SIG-M5 treated with dmso at 0.1 percent for 504 hours (cell line): ENCODE data around the gene AGTR1.
A peak's percentile ranks its signal among the peaks of the same experiment; 100 is the strongest.
"Not testable (repeated sequence)": the region's sequence is repeated elsewhere in the genome, so short reads cannot be mapped to it uniquely, and the experiment has no call there.

Experiments
- DNase-seq: peaks from one replicate; lab custom pipeline; 2025; ENCODE audit not compliant: unreplicated experiment; lab: John Stamatoyannopoulos, UW

AGTR1 gene

GRCh38 chr3:148757238-148758215 lies 59.8 kb downstream of the AGTR1 start:
- DNase-seq = peak; percentile 92

GRCh38 chr3:148758303-148758884 lies 60.7 kb downstream of the AGTR1 start:
- no peak for DNase-seq

- no peak for DNase-seq
Measured at GRCh38 chr3:148759430-148759829, 61.7 kb downstream of the AGTR1 start.

- no peak for DNase-seq
Measured at GRCh38 chr3:148763156-148763680, 65.5 kb downstream of the AGTR1 start.

GRCh38 chr3:148763986-148764935 lies 66.6 kb downstream of the AGTR1 start:
- DNase-seq = no peak

- no peak for DNase-seq
Measured at GRCh38 chr3:148772361-148772760, 74.7 kb downstream of the AGTR1 start.

- DNase-seq = no peak
Measured at GRCh38 chr3:148772835-148773234, 75.1 kb downstream of the AGTR1 start.

GRCh38 chr3:148773805-148774204 lies 76.1 kb downstream of the AGTR1 start:
- DNase-seq = no peak

GRCh38 chr3:148778926-148779325 lies 81.2 kb downstream of the AGTR1 start:
- no peak for DNase-seq

GRCh38 chr3:148785026-148785425 lies 87.3 kb downstream of the AGTR1 start:
- DNase-seq = not testable (repeated sequence)

GRCh38 chr3:148786159-148786558 lies 88.5 kb downstream of the AGTR1 start:
- not testable (repeated sequence) for DNase-seq

- DNase-seq = no peak
Measured at GRCh38 chr3:148789146-148789545, 91.4 kb downstream of the AGTR1 start.

GRCh38 chr3:148789906-148790305 lies 92.2 kb downstream of the AGTR1 start:
- no peak for DNase-seq

- no peak for DNase-seq
Measured at GRCh38 chr3:148790370-148790769, 92.7 kb downstream of the AGTR1 start.

- DNase-seq = no peak
Measured at GRCh38 chr3:148790851-148791735, 93.4 kb downstream of the AGTR1 start.

GRCh38 chr3:148791920-148792319 lies 94.2 kb downstream of the AGTR1 start:
- DNase-seq = no peak

GRCh38 chr3:148792516-148792915 lies 94.8 kb downstream of the AGTR1 start:
- no peak for DNase-seq
